WTC11 (cell line): ENCODE results near the gene PPM1K. TPM values are rescaled to one million over a fixed set of nuclear protein-coding genes. Genes with fewer than 3 reads are reported as not detected.

ENCODE experiments used
- ATAC-seq: fragments of 200-7000 bp; cut with Tn5 transposase; 2 replicates; pipeline ENCODE4 v1.10.0; 2021; ENCODE audit warnings: mild to moderate bottlenecking, moderate library complexity
- CTCF ChIA-PET: fragments of 300-600 bp; sonication (Branson Sonifier 250); formaldehyde crosslinking; loops from one replicate; lab custom pipeline; 2021; ENCODE audit warnings: antibody characterized with exemption; lab: Charles Lee
- POLR2A ChIA-PET: fragments of 350-600 bp; sonication (Branson Sonifier 250); formaldehyde crosslinking; loops from one replicate; lab custom pipeline; 2021; ENCODE audit warnings: antibody characterized with exemption; lab: Charles Lee
- DNase-seq: peaks from one replicate; pipeline ENCODE4 v3.0.0; 2021; ENCODE audit warnings: low spot score
- H3K27ac Mint-ChIP-seq: 2 replicates; pipeline ENCODE4 v1.8.0; 2021; ENCODE audit warnings: mixed read lengths
- H3K27me3 Mint-ChIP-seq: 2 replicates; pipeline ENCODE4 v1.8.0; 2021; ENCODE audit warnings: low read depth, mild to moderate bottlenecking, moderate library complexity, mixed read lengths
- H3K36me3 Mint-ChIP-seq: 2 replicates; pipeline ENCODE4 v1.8.0; 2021; ENCODE audit warnings: mixed read lengths
- H3K4me1 Mint-ChIP-seq: 2 replicates; pipeline ENCODE4 v1.8.0; 2022; ENCODE audit warnings: mixed read lengths
- H3K4me3 Mint-ChIP-seq: 2 replicates; pipeline ENCODE4 v1.8.0; 2021; ENCODE audit warnings: mild to moderate bottlenecking, moderate library complexity, mixed read lengths
- H3K9me3 Mint-ChIP-seq: 2 replicates; pipeline ENCODE4 v1.8.0; 2021; ENCODE audit warnings: mixed read lengths
- AFF4 ChIP-seq: sonication (generic); formaldehyde crosslinking; IDR thresholded peaks from 2 replicates; pipeline ENCODE4 v1.8.1; 2023; ENCODE audit warnings: mild to moderate bottlenecking, missing genetic modification reagents, borderline replicate concordance
- ATF6 ChIP-seq: sonication (generic); formaldehyde crosslinking; IDR thresholded peaks from 2 replicates; pipeline ENCODE4 v1.8.1; 2023; ENCODE audit warnings: mild to moderate bottlenecking, missing genetic modification reagents
- ERG ChIP-seq: fragments of 250-450 bp; sonication (Bioruptor Pico); IDR thresholded peaks from 2 replicates; pipeline ENCODE4 v1.8.0; 2021; ENCODE audit warnings: mild to moderate bottlenecking
- ESRRA ChIP-seq: sonication (generic); formaldehyde crosslinking; IDR thresholded peaks from 2 replicates; pipeline ENCODE4 v1.8.1; 2022; ENCODE audit warnings: mild to moderate bottlenecking, missing genetic modification reagents, borderline replicate concordance
- FOXK1 ChIP-seq: sonication (generic); formaldehyde crosslinking; IDR thresholded peaks from 2 replicates; pipeline ENCODE4 v1.8.0; 2022; ENCODE audit warnings: mild to moderate bottlenecking, moderate library complexity, missing genetic modification reagents
- GABPB1 ChIP-seq: sonication (generic); formaldehyde crosslinking; IDR thresholded peaks from 2 replicates; pipeline ENCODE4 v1.8.1; 2023; ENCODE audit warnings: mild to moderate bottlenecking, missing genetic modification reagents
- KAT7 ChIP-seq: sonication (generic); formaldehyde crosslinking; IDR thresholded peaks from 2 replicates; pipeline ENCODE4 v1.8.1; 2023; ENCODE audit warnings: missing genetic modification reagents, mild to moderate bottlenecking, borderline replicate concordance
- MXD4 ChIP-seq: fragments of 250-450 bp; sonication (Bioruptor Pico); IDR thresholded peaks from 2 replicates; pipeline ENCODE4 v1.8.0; 2021; ENCODE audit warnings: mild to moderate bottlenecking, moderate library complexity, borderline replicate concordance
- NR1H2 ChIP-seq: sonication (generic); formaldehyde crosslinking; IDR thresholded peaks from 2 replicates; pipeline ENCODE4 v1.9.0; 2021; ENCODE audit warnings: mild to moderate bottlenecking, moderate library complexity, missing genetic modification reagents
- ZNF263 ChIP-seq: sonication (generic); formaldehyde crosslinking; IDR thresholded peaks from 2 replicates; pipeline ENCODE4 v1.8.1; 2022; ENCODE audit warnings: low read depth, mild to moderate bottlenecking, moderate library complexity, missing genetic modification reagents
- ZNF512 ChIP-seq: sonication (generic); formaldehyde crosslinking; IDR thresholded peaks from 2 replicates; pipeline ENCODE4 v1.8.1; 2022; ENCODE audit warnings: missing genetic modification reagents, borderline replicate concordance
- total RNA-seq: library from RNA; stranded (reverse); gene quantifications from 3 replicates; pipeline ENCODE4 v1.2.3, GENCODE V29; 2021
- TF ChIP-seq, protein P1 (sequence below): sonication (generic); formaldehyde crosslinking; IDR thresholded peaks from 2 replicates; pipeline ENCODE4 v1.8.0; 2023; ENCODE audit warnings: missing genetic modification reagents
- TF ChIP-seq, protein P2 (sequence below): fragments of 250-450 bp; sonication (Bioruptor Pico); conservative IDR thresholded peaks from 2 replicates; pipeline ENCODE4 v1.9.0; 2021; ENCODE audit warnings: mild to moderate bottlenecking
- TF ChIP-seq, protein P3 (sequence below): sonication (generic); formaldehyde crosslinking; IDR thresholded peaks from 2 replicates; pipeline ENCODE4 v1.8.1; 2022; ENCODE audit warnings: low read depth, mild to moderate bottlenecking, moderate library complexity, missing genetic modification reagents, borderline replicate concordance

Gene PPM1K
- total RNA-seq, 1 experiment from 2014 or later: 17.0 TPM

GRCh38 chr4:88217169-88217568 lies 67.2 kb downstream of the PPM1K start:
- TF ChIP-seq ESRRA (CRISPR knock-in tag) (no peak), ZNF512 (CRISPR knock-in tag) (no peak), KAT7 (CRISPR knock-in tag) (no peak), AFF4 (CRISPR knock-in tag) (no peak), FOXK1 (CRISPR knock-in tag) (no peak), ZNF263 (CRISPR knock-in tag) (no peak), MXD4 (CRISPR knock-in tag) (no peak), ATF6 (CRISPR knock-in tag) (no peak)
- Mint-ChIP-seq H3K4me1 (peaks cover 2% of the 10 kb centered on the region; the same call in 1 of the 2 replicates), H3K4me3 (no peak overlapping the region), H3K36me3 (peaks cover 6% of the 10 kb centered on the region; the same call in 1 of the 2 replicates), H3K27me3 (no peaks in the 10 kb centered on the region; the same call in 1 of the 2 replicates), H3K9me3 (peaks cover 18% of the 10 kb centered on the region), H3K27ac (no peak overlapping the region)
- ChIA-PET CTCF (interaction anchor here (1.1 to 4.2 kb wide), 3 partner anchors 184 to 297 kb away, joined by 3 to 106 read pairs (median 5); no protein-coding TSS in a partner anchor), POLR2A (no interaction called here)
- ATAC-seq (no peak), DNase-seq (no peak)

DNA sequence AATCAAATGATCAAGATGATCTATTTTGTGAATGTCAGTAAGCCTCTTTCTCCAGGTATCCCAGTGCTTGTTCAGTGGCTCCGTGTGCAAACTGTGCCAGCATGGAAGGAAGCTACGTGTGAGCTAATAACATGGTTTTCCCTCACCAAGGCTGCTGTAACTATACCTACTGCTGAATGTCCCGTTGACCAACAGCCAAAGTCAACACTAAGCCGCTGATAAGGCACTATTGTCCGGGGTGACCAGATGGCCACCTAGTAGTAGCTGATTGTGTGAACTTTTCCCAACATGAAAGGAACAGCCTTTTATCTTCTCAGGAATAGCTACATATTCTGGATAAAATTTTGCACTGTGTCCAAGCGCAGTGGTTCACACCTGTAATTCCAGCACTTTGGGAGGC lies 68.0 kb downstream of the PPM1K start:
- ChIA-PET CTCF (interaction anchor here (0.6 to 4.2 kb wide), 4 partner anchors 22 to 298 kb away, joined by 3 to 106 read pairs (median 6); no protein-coding TSS in a partner anchor), POLR2A (no interaction called here)
- Mint-ChIP-seq H3K27me3 (no peaks in the 10 kb centered on the region; the same call in 1 of the 2 replicates), H3K4me1 (peaks cover 5% of the 10 kb centered on the region; the same call in 1 of the 2 replicates), H3K9me3 (peaks cover 12% of the 10 kb centered on the region)
- no peak for DNase-seq
- no peak for ATAC-seq
- 0 out of 2 replicates have a peak, but pooled peaks have one; percentile 31 for TF ChIP-seq GABPB1 (CRISPR knock-in tag)
- TF ChIP-seq NR1H2 (CRISPR knock-in tag): no peak
- TF ChIP-seq, all 79 proteins: peak for 1
- H3K36me3 Mint-ChIP-seq: 0 out of 2 replicates have a peak, but pooled peaks cover 2% of the 10 kb centered on the region
- H3K27ac Mint-ChIP-seq: no peak overlapping the region
- H3K4me3 Mint-ChIP-seq: no peak overlapping the region

- Mint-ChIP-seq H3K9me3 (peaks cover 4% of the 10 kb centered on the region), H3K36me3 (no peaks in the 10 kb centered on the region), H3K27me3 (no peaks in the 10 kb centered on the region; the same call in 1 of the 2 replicates), H3K4me1 (peaks cover 5% of the 10 kb centered on the region; the same call in 1 of the 2 replicates), H3K4me3 (no peak overlapping the region), H3K27ac (no peak overlapping the region)
- no peak for ATAC-seq
- POLR2A ChIA-PET: no interaction called here
- CTCF ChIA-PET: interaction anchor here (2.5 kb wide), 1 partner anchor 161 kb away, joined by 7 read pairs; no protein-coding TSS in a partner anchor
- DNase-seq: no peak
- TF ChIP-seq, protein P1, sequence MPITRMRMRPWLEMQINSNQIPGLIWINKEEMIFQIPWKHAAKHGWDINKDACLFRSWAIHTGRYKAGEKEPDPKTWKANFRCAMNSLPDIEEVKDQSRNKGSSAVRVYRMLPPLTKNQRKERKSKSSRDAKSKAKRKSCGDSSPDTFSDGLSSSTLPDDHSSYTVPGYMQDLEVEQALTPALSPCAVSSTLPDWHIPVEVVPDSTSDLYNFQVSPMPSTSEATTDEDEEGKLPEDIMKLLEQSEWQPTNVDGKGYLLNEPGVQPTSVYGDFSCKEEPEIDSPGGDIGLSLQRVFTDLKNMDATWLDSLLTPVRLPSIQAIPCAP: no peak
- no peak for TF ChIP-seq ERG (CRISPR knock-in tag)
- TF ChIP-seq NR1H2 (CRISPR knock-in tag): no peak
- TF ChIP-seq, protein P2, sequence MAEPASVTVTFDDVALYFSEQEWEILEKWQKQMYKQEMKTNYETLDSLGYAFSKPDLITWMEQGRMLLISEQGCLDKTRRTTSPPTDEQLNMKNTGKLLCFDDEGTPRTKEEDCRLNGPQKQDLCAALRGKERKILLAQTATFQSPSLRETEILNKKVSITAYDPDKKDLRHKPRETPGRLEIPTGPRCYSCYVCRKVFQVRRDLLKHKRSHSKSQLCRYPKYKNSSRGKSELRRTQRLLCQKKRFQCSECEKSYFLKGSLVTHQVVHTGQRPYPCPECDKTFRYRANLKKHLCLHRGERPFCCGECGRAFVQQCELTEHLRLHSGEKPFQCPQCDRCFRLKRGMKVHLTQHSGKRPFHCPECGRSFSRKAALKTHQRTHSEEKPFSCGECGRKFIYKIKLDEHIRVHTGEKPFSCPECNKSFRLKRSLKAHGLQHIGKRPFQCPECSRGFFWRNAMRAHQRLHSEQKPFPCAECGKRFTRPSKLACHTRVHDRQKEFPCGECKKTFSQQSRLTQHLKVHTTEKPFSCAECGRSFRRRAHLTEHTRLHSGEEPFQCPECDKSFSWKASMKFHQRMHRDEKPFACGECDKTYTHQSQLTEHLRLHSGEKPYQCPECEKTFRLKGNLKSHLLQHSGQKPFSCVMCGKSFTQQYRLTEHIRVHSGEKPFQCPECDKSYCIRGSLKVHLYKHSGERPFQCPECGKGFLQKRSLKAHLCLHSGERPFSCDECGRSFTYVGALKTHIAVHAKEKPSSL: no peak
- TF ChIP-seq, protein P3, sequence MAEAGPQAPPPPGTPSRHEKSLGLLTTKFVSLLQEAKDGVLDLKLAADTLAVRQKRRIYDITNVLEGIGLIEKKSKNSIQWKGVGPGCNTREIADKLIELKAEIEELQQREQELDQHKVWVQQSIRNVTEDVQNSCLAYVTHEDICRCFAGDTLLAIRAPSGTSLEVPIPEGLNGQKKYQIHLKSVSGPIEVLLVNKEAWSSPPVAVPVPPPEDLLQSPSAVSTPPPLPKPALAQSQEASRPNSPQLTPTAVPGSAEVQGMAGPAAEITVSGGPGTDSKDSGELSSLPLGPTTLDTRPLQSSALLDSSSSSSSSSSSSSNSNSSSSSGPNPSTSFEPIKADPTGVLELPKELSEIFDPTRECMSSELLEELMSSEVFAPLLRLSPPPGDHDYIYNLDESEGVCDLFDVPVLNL (CRISPR knock-in tag): no peak
These were observed 69.0 kb downstream of the PPM1K start for GRCh38 chr4:88215351-88215750.
